Measurements from ENCODE around the gene RAB3D. TPM values are rescaled to one million over a fixed set of nuclear protein-coding genes. Genes with fewer than 3 reads are reported as not detected.
A peak's percentile ranks its signal among the peaks of the same experiment; 100 is the strongest.
"Not testable (repeated sequence)": the region's sequence is repeated elsewhere in the genome, so short reads cannot be mapped to it uniquely, and the experiment has no call there.

RAB3D gene
- total RNA-seq (2014; rRNA removed; shearing (Covaris generic)): 0.37 TPM in 1 of 2 replicates, not detected in the other

GRCh38 chr19:11339254-11340098 is at the start of gene RAB3D:
Gene RAB3D, minus strand, starts transcription at chr19:11339657. Its CDS starts 2,258 bp downstream, at chr19:11337399.
- no peak for DNase-seq (ENCODE audit: low spot score)

GRCh38 chr19:11387162-11388034 is 47.9 kb upstream of the RAB3D start:
- DNase-seq (ENCODE audit: low spot score): no peak

- no peak for DNase-seq (ENCODE audit: low spot score)
Observed at GRCh38 chr19:11384778-11385129, 45.3 kb upstream of the RAB3D start.

GRCh38 chr19:11383706-11384048 is 44.2 kb upstream of the RAB3D start:
- no peak for DNase-seq (ENCODE audit: low spot score)

GRCh38 chr19:11382898-11383705 is 43.6 kb upstream of the RAB3D start:
- no peak for DNase-seq (ENCODE audit: low spot score)

- DNase-seq (ENCODE audit: low spot score): peak; percentile 97
Observed at GRCh38 chr19:11380653-11381537, 41.4 kb upstream of the RAB3D start.

GRCh38 chr19:11379857-11380350 is 40.4 kb upstream of the RAB3D start:
- DNase-seq (ENCODE audit: low spot score): no peak

GRCh38 chr19:11379269-11379845 is 39.9 kb upstream of the RAB3D start:
- not testable (repeated sequence) for DNase-seq (ENCODE audit: low spot score)

- no peak for DNase-seq (ENCODE audit: low spot score)
Observed at GRCh38 chr19:11378319-11379189, 39.1 kb upstream of the RAB3D start.

- no peak for DNase-seq (ENCODE audit: low spot score)
Observed at GRCh38 chr19:11377756-11378155, 38.3 kb upstream of the RAB3D start.

GRCh38 chr19:11377237-11377636 is 37.8 kb upstream of the RAB3D start:
- no peak for DNase-seq (ENCODE audit: low spot score)

GRCh38 chr19:11375143-11375948 is 35.9 kb upstream of the RAB3D start:
- DNase-seq (ENCODE audit: low spot score): no peak

- DNase-seq (ENCODE audit: low spot score): peak; percentile 99
Observed at GRCh38 chr19:11374433-11375142, 35.1 kb upstream of the RAB3D start, which contains the start of gene SWSAP1. Gene SWSAP1, plus strand, starts transcription at chr19:11374666. Its CDS starts 15 bp downstream, at chr19:11374681.

- no peak for DNase-seq (ENCODE audit: low spot score)
Observed at GRCh38 chr19:11373885-11374432, 34.5 kb upstream of the RAB3D start.

GRCh38 chr19:11373166-11373884 is 33.9 kb upstream of the RAB3D start:
- no peak for DNase-seq (ENCODE audit: low spot score)

- no peak for DNase-seq (ENCODE audit: low spot score)
Observed at GRCh38 chr19:11370744-11371143, 31.3 kb upstream of the RAB3D start.

GRCh38 chr19:11367528-11367927 is 28.1 kb upstream of the RAB3D start:
- no peak for DNase-seq (ENCODE audit: low spot score)
